GM23338 (cell line): ENCODE measurements around the gene ATP23. TPM values are rescaled to one million over a fixed set of nuclear protein-coding genes. Genes with fewer than 3 reads are reported as not detected.

Experiments
- CREB1 ChIP-seq: fragments of 250-450 bp; sonication (Bioruptor Pico); IDR thresholded peaks from 2 replicates; pipeline ENCODE4 v1.5.0; 2020; ENCODE audit warnings: low read depth, mild to moderate bottlenecking, moderate library complexity
- EZH2phosphoT487 ChIP-seq: fragments of 200-600 bp; sonication (generic); IDR thresholded peaks from one replicate; pipeline ENCODE4 v1.8.1; 2018; ENCODE audit warnings: antibody characterized with exemption; ENCODE audit not compliant: unreplicated experiment
- NANOG ChIP-seq: IDR thresholded peaks from 2 replicates; pipeline ENCODE4 v1.6.1; 2016; ENCODE audit warnings: antibody characterized with exemption, borderline replicate concordance
- POLR2AphosphoS5 ChIP-seq: IDR thresholded peaks from 2 replicates; pipeline ENCODE4 v1.6.1; 2016; ENCODE audit warnings: antibody characterized with exemption, low read depth
- STAT1 ChIP-seq: IDR thresholded peaks from one replicate; pipeline ENCODE4 v1.6.1; 2016; ENCODE audit warnings: antibody characterized with exemption; ENCODE audit not compliant: unreplicated experiment
- ZNF114 ChIP-seq: fragments of 250-450 bp; sonication (Bioruptor Pico); IDR thresholded peaks from 2 replicates; pipeline ENCODE4 v1.5.0; 2020; ENCODE audit warnings: mild to moderate bottlenecking, moderate library complexity
- ZNF331 ChIP-seq: fragments of 250-450 bp; sonication (Bioruptor Pico); IDR thresholded peaks from 2 replicates; pipeline ENCODE4 v1.5.0; 2020; ENCODE audit warnings: low read depth, mild to moderate bottlenecking, moderate library complexity
- polyA plus RNA-seq: library from polyadenylated mRNA; unstranded; fragments of >200 nt; fragmentation: Nextera tagmentation; extraction: Ambion mirVana; gene quantifications from 2 replicates; pipeline ENCODE4 v1.2.1, GENCODE V29; 2016
- total RNA-seq: library from RNA; depleted of rRNA; stranded (reverse); fragments of >200 nt; shearing (Covaris generic); gene quantifications from 2 replicates; pipeline ENCODE4 v1.2.3, GENCODE V29; 2014
- TF ChIP-seq, protein P1 (sequence below): fragments of 250-450 bp; sonication (Bioruptor Pico); IDR thresholded peaks from 2 replicates; pipeline ENCODE4 v1.5.0; 2020; ENCODE audit warnings: mild to moderate bottlenecking, moderate library complexity
- TF ChIP-seq, protein P2 (sequence below), 2 experiments: fragments of 200-600 bp in 1 of 2; sonication (generic) in 1 of 2; conservative IDR thresholded peaks; 2 replicates each; pipeline versions ENCODE4 v1.5.1 to v1.6.1; 2016 to 2017; ENCODE audit warnings: antibody characterized with exemption in 2 of 2, low read depth in 2 of 2, mild to moderate bottlenecking in 2 of 2, moderate library complexity in 1 of 2
- TF ChIP-seq, protein P3 (sequence below): IDR thresholded peaks from 2 replicates; pipeline ENCODE4 v1.6.1; 2016; ENCODE audit warnings: antibody characterized with exemption

The ATP23 gene
- total and polyA plus RNA-seq, 2 experiments from 2014 or later: 14.7 to 21.0 TPM

GRCh38 chr12:57943438-57944080 lies 2.2 kb downstream of the ATP23 start (continued):
- TF ChIP-seq, protein P1, sequence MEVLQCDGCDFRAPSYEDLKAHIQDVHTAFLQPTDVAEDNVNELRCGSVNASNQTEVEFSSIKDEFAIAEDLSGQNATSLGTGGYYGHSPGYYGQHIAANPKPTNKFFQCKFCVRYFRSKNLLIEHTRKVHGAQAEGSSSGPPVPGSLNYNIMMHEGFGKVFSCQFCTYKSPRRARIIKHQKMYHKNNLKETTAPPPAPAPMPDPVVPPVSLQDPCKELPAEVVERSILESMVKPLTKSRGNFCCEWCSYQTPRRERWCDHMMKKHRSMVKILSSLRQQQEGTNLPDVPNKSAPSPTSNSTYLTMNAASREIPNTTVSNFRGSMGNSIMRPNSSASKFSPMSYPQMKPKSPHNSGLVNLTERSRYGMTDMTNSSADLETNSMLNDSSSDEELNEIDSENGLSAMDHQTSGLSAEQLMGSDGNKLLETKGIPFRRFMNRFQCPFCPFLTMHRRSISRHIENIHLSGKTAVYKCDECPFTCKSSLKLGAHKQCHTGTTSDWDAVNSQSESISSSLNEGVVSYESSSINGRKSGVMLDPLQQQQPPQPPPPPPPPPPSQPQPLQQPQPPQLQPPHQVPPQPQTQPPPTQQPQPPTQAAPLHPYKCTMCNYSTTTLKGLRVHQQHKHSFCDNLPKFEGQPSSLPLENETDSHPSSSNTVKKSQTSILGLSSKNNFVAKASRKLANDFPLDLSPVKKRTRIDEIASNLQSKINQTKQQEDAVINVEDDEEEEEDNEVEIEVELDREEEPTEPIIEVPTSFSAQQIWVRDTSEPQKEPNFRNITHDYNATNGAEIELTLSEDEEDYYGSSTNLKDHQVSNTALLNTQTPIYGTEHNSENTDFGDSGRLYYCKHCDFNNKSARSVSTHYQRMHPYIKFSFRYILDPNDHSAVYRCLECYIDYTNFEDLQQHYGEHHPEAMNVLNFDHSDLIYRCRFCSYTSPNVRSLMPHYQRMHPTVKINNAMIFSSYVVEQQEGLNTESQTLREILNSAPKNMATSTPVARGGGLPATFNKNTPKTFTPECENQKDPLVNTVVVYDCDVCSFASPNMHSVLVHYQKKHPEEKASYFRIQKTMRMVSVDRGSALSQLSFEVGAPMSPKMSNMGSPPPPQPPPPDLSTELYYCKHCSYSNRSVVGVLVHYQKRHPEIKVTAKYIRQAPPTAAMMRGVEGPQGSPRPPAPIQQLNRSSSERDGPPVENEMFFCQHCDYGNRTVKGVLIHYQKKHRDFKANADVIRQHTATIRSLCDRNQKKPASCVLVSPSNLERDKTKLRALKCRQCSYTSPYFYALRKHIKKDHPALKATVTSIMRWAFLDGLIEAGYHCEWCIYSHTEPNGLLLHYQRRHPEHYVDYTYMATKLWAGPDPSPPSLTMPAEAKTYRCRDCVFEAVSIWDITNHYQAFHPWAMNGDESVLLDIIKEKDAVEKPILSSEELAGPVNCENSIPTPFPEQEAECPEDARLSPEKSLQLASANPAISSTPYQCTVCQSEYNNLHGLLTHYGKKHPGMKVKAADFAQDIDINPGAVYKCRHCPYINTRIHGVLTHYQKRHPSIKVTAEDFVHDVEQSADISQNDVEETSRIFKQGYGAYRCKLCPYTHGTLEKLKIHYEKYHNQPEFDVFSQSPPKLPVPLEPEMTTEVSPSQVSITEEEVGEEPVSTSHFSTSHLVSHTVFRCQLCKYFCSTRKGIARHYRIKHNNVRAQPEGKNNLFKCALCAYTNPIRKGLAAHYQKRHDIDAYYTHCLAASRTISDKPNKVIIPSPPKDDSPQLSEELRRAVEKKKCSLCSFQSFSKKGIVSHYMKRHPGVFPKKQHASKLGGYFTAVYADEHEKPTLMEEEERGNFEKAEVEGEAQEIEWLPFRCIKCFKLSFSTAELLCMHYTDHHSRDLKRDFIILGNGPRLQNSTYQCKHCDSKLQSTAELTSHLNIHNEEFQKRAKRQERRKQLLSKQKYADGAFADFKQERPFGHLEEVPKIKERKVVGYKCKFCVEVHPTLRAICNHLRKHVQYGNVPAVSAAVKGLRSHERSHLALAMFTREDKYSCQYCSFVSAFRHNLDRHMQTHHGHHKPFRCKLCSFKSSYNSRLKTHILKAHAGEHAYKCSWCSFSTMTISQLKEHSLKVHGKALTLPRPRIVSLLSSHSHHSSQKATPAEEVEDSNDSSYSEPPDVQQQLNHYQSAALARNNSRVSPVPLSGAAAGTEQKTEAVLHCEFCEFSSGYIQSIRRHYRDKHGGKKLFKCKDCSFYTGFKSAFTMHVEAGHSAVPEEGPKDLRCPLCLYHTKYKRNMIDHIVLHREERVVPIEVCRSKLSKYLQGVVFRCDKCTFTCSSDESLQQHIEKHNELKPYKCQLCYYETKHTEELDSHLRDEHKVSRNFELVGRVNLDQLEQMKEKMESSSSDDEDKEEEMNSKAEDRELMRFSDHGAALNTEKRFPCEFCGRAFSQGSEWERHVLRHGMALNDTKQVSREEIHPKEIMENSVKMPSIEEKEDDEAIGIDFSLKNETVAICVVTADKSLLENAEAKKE (CRISPR knock-in tag): no peak
- TF ChIP-seq ZNF331 (CRISPR knock-in tag) (no peak), STAT1 (no peak), ZNF114 (no peak), NANOG (no peak), POLR2AphosphoS5 (no peak), EZH2phosphoT487 (no peak), CREB1 (CRISPR knock-in tag) (no peak)
- TF ChIP-seq, protein P2, sequence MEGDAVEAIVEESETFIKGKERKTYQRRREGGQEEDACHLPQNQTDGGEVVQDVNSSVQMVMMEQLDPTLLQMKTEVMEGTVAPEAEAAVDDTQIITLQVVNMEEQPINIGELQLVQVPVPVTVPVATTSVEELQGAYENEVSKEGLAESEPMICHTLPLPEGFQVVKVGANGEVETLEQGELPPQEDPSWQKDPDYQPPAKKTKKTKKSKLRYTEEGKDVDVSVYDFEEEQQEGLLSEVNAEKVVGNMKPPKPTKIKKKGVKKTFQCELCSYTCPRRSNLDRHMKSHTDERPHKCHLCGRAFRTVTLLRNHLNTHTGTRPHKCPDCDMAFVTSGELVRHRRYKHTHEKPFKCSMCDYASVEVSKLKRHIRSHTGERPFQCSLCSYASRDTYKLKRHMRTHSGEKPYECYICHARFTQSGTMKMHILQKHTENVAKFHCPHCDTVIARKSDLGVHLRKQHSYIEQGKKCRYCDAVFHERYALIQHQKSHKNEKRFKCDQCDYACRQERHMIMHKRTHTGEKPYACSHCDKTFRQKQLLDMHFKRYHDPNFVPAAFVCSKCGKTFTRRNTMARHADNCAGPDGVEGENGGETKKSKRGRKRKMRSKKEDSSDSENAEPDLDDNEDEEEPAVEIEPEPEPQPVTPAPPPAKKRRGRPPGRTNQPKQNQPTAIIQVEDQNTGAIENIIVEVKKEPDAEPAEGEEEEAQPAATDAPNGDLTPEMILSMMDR (conservative IDR thresholded peaks at IDR 0.05; ENCODE audit: low read depth in 2 of 2): no peak
- TF ChIP-seq, protein P3, sequence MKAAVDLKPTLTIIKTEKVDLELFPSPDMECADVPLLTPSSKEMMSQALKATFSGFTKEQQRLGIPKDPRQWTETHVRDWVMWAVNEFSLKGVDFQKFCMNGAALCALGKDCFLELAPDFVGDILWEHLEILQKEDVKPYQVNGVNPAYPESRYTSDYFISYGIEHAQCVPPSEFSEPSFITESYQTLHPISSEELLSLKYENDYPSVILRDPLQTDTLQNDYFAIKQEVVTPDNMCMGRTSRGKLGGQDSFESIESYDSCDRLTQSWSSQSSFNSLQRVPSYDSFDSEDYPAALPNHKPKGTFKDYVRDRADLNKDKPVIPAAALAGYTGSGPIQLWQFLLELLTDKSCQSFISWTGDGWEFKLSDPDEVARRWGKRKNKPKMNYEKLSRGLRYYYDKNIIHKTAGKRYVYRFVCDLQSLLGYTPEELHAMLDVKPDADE: no peak
